C4-2B (cell line): ENCODE measurements around the gene WDR73.
A peak's percentile ranks its signal among the peaks of the same experiment; 100 is the strongest.

Experiments used
- ZFX ChIP-seq: fragments of 450-650 bp; IDR thresholded peaks from 2 replicates; pipeline ENCODE4 v1.6.1; 2017
- TF ChIP-seq, protein P1 (sequence below): fragments of 450-650 bp; conservative IDR thresholded peaks from 2 replicates; pipeline ENCODE4 v1.5.1; 2017; ENCODE audit warnings: mild to moderate bottlenecking

DNA sequence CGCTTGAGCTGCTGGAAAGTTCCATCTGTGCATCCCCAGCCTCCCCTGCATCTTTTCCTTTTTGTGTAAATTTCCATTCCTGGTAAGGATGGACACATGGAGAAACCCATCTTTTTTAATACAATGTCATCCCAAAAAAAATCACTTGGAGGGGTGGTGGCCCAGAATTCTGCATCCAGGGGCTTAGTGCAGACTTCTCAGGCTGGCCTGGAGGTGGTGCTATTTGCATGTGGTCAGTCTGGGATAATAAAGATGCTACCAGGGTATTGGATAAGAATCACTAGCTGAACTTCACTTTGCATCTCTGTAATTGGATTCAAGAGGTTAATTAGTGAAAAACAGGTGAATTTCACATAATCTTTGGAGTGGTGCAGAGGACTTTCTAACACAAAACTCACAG is 55.1 kb downstream of the WDR73 start:
- TF ChIP-seq, protein P1, sequence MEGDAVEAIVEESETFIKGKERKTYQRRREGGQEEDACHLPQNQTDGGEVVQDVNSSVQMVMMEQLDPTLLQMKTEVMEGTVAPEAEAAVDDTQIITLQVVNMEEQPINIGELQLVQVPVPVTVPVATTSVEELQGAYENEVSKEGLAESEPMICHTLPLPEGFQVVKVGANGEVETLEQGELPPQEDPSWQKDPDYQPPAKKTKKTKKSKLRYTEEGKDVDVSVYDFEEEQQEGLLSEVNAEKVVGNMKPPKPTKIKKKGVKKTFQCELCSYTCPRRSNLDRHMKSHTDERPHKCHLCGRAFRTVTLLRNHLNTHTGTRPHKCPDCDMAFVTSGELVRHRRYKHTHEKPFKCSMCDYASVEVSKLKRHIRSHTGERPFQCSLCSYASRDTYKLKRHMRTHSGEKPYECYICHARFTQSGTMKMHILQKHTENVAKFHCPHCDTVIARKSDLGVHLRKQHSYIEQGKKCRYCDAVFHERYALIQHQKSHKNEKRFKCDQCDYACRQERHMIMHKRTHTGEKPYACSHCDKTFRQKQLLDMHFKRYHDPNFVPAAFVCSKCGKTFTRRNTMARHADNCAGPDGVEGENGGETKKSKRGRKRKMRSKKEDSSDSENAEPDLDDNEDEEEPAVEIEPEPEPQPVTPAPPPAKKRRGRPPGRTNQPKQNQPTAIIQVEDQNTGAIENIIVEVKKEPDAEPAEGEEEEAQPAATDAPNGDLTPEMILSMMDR, result peak; percentile 79
- TF ChIP-seq ZFX, result no peak
